Thymus (tissue), 11 donors: ENCODE results near the gene CTPS1. TPM values are rescaled to one million over a fixed set of nuclear protein-coding genes. Genes with fewer than 3 reads are reported as not detected.

Experiments used
- DNase-seq, 9 donors: peaks; one replicate each; pipeline ENCODE4 v3.0.0-alpha.2; 2013; ENCODE audit warnings: low spot score in 9 of 9, low read depth in 6 of 9, missing footprints in 1 of 9
- H3K27ac ChIP-seq, 2 donors: one replicate each; pipeline ENCODE4 v1.5.1; 2013; ENCODE audit warnings: control low read depth in 1 of 2, low read depth in 1 of 2, low read length in 1 of 2, mild to moderate bottlenecking in 1 of 2, moderate library complexity in 1 of 2
- H3K27me3 ChIP-seq, 2 donors: one replicate each; pipeline ENCODE4 v1.5.1; 2013; ENCODE audit warnings: low read length in 1 of 2; ENCODE audit not compliant: control insufficient read depth in 2 of 2, insufficient read depth in 1 of 2
- H3K36me3 ChIP-seq, 2 donors: one replicate each; pipeline ENCODE4 v1.5.1; 2013; ENCODE audit warnings: low read length in 1 of 2, mild to moderate bottlenecking in 1 of 2, moderate library complexity in 1 of 2; ENCODE audit not compliant: control insufficient read depth in 2 of 2, insufficient read depth in 2 of 2
- H3K4me1 ChIP-seq, 2 donors: one replicate each; pipeline ENCODE4 v1.5.1; 2013; ENCODE audit warnings: low read length in 2 of 2; ENCODE audit not compliant: control insufficient read depth in 2 of 2, insufficient read depth in 2 of 2
- H3K4me3 ChIP-seq, 2 donors: one replicate each; pipeline ENCODE4 v1.5.1; 2013; ENCODE audit warnings: low read length in 2 of 2, control low read depth in 1 of 2, mild to moderate bottlenecking in 1 of 2
- H3K9me3 ChIP-seq, 2 donors: one replicate each; pipeline ENCODE4 v1.5.1; 2013; ENCODE audit warnings: low read length in 1 of 2, mild to moderate bottlenecking in 1 of 2; ENCODE audit not compliant: control insufficient read depth in 2 of 2, insufficient read depth in 1 of 2
- WGBS: extraction: QIAGEN DNeasy Blood & Tissue Kit; methylation state at CpG from one replicate; pipeline ENCODE4 v1.1.7; 2013; 5-methylcytosine and 5-hydroxymethylcytosine counted together
- polyA plus RNA-seq: library from polyadenylated mRNA; stranded (reverse); fragments of 200-250 nt; gene quantifications from one replicate; pipeline ENCODE4 v1.2.3, GENCODE V29; 2013
- total RNA-seq: library from RNA; stranded (reverse); fragments of 120-200 nt; gene quantifications from one replicate; pipeline ENCODE4 v1.2.4, GENCODE V29; 2013
- donor health status: healthy.

Gene CTPS1
- total and polyA plus RNA-seq, 2 donors, result 13.4 to 23.2 TPM

DNA sequence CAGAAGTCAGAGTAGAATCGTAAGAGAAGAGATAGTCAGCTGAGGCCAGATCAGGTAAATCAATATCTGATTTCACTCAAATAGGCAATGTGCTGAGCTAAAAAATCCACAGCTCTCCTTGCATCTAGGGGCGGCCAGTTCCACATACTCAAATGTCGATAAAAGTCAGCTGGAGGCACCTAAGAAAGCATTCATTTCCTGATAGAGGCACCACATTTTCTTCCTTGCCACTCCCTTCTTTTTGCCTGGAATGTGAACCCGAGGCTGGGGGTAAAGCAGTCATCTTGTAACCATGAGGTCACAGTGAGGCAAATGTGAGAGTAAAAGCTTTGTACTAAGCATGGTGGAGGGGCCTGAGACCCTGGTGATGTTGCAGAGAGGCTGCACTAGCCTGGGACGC lies 24.2 kb upstream of the CTPS1 start:
- H3K27ac ChIP-seq, result no peak overlapping the region
- no peak for DNase-seq
- WGBS, result 74% methylated on average over 5 of the region's 5 CpGs

DNA sequence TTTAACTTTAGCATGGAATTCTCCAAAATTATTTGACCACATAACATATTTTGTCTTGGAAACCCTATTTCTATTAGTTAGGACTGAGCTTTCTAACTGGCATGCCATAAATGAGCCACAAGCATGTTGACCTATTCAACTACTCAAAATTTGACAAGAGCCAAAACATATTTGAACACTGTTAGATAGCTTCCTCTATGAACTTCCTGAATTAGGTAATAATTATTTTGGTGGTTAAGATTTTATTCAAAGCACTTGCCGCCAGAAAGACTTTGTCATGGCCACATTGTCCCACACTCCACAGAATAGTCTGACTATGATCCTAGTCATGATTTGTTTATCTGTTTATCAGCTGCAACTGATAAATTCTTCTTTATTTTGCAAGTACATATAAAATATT lies 23.1 kb upstream of the CTPS1 start:
- 35% methylated on average over 1 of the region's 1 CpG for WGBS
- Histone ChIP-seq H3K36me3 (no peaks in the 10 kb centered on the region), H3K9me3 (no peaks in the 10 kb centered on the region), H3K27ac (no peak overlapping the region), H3K27me3 (peaks cover 6 to 24% of the 10 kb centered on the region in 2 donors), H3K4me3 (no peak overlapping the region), H3K4me1 (peaks cover 2 to 6% of the 10 kb centered on the region in 2 donors)
- DNase-seq, result no peak

More for the DNA sequence above, 24.2 kb upstream of the CTPS1 start:
- Histone ChIP-seq H3K9me3 (no peaks in the 10 kb centered on the region), H3K4me1 (peaks cover 2 to 6% of the 10 kb centered on the region in 2 donors), H3K27me3 (peaks cover 6 to 25% of the 10 kb centered on the region in 2 donors), H3K4me3 (no peak overlapping the region), H3K36me3 (no peaks in the 10 kb centered on the region)

DNA sequence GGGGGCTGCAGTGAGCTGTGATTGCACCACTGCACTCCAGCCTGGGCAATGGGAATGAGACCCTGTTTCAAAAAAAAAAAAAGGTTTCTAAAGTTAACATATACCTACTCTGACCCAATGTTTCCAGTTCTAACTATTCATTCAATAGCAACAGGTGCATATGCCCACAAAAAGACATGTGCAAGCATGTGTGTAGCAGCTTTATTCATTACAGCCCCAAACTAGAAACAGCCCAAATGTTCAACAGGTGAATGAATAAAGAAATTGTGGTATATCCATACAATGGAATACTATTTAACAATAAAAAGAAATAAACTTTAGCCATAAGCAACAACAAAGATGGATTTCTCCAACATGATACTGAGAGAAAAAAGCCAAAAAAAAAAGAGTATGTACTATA lies 21.3 kb upstream of the CTPS1 start:
- no peaks in the 10 kb centered on the region for H3K36me3 ChIP-seq
- H3K27me3 ChIP-seq, result peaks cover 6 to 7% of the 10 kb centered on the region in 2 donors
- H3K9me3 ChIP-seq, result no peaks in the 10 kb centered on the region
- no peak for DNase-seq
- H3K4me1 ChIP-seq, result no peaks in the 10 kb centered on the region
- no peak overlapping the region for H3K27ac ChIP-seq
- H3K4me3 ChIP-seq, result no peak overlapping the region

DNA sequence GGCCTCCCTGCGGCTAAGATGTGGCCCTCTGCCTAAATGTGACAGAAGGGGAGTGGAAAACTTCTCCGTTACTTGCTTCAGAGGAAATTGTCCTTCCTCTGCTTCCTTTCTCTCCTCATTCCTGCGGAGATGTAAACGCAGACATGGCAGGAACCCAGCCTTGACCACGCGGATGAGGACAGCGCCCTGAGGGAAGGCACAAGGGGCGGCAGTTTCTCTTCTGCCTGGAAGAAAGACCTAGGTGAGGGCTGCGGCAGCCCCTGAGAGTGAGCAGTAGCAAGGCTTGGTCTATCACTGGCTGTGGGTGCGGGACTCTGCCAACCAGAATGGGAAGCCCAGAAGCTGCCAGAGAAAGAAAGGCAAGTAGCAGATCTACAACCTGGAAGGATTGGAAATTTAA lies 14.0 kb upstream of the CTPS1 start:
- 83% methylated on average over 10 of the region's 10 CpGs for WGBS
- H3K4me3 ChIP-seq, result no peak overlapping the region
- no peaks in the 10 kb centered on the region for H3K27me3 ChIP-seq
- no peaks in the 10 kb centered on the region for H3K9me3 ChIP-seq
- no peak for DNase-seq
- H3K27ac ChIP-seq, result no peak overlapping the region
- H3K4me1 ChIP-seq, result no peaks in the 10 kb centered on the region
- no peaks in the 10 kb centered on the region for H3K36me3 ChIP-seq

DNA sequence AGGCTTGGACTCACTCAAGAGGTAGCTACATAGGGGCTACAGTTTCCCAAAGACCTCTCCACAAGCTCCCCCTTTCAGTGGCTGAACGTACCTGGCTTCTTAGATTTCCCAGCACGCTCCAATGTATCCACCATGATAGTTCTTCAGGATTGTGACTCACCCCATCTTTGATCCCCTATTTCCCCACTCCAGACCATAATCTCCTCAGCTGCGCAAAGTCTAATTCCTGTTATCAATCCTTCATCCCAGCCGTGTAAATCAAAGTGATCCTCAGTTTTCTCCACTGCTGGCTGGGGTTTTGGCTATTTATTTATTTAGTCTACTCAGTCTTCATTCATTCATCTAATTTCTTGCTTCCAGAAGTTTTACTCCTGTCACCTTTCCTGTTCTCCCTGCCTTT lies 13.1 kb upstream of the CTPS1 start:
- Histone ChIP-seq H3K4me1 (no peaks in the 10 kb centered on the region), H3K9me3 (no peaks in the 10 kb centered on the region), H3K4me3 (no peak overlapping the region), H3K27ac (no peak overlapping the region), H3K27me3 (no peaks in the 10 kb centered on the region), H3K36me3 (no peaks in the 10 kb centered on the region)
- WGBS, result 98% methylated on average over 4 of the region's 4 CpGs
- DNase-seq, result no peak

DNA sequence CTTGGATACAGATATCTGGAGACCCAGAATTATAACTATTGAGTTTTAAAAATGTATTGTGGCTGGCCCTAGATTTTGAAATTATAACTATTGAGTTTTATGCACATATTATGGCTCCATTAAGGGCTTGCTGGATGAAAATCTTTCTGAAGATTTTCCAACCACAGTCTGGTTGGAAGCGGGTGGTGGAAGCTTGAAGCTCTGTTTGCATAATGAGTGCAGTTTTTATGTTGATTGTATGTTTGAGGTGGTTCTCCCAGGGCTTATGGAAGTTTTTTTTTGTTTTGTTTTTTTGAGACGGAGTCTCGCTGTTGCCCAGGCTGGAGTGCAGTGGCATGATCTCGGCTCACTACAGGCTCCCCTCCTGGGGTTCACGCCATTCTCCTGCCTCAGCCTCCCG lies 10.1 kb upstream of the CTPS1 start:
- no peaks in the 10 kb centered on the region for H3K9me3 ChIP-seq
- H3K36me3 ChIP-seq, result no peaks in the 10 kb centered on the region
- no peak overlapping the region for H3K27ac ChIP-seq
- H3K4me3 ChIP-seq, result no peak overlapping the region
- H3K4me1 ChIP-seq, result no peaks in the 10 kb centered on the region
- H3K27me3 ChIP-seq, result no peaks in the 10 kb centered on the region
- DNase-seq, result no peak
- WGBS, result 96% methylated on average over 6 of the region's 6 CpGs

DNA sequence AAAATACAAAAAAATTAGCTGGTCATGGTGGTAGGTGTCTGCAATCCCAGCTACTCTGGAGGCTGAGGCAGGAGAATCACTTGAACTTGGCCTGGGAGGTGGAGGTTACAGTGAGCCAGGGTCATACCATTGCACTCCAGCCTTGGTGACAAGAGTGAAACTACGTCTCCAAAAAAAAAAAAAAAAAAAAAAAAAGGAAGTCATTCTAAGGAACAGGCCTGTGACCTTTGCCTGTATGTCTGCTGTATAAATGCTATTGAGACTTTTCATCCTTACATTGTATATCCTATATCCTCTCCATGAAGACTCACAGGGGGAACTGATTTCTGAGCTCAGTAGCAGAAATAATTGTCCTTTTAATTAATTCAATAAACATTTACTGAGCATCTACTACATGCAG lies 7.5 kb upstream of the CTPS1 start:
- Histone ChIP-seq H3K36me3 (no peaks in the 10 kb centered on the region), H3K27ac (no peak overlapping the region), H3K9me3 (no peaks in the 10 kb centered on the region), H3K4me1 (peaks cover 0 to under 1% of the 10 kb centered on the region in 2 donors), H3K4me3 (no peak overlapping the region), H3K27me3 (no peaks in the 10 kb centered on the region)
- no peak for DNase-seq
- WGBS, result 75% methylated on average over 1 of the region's 1 CpG

DNA sequence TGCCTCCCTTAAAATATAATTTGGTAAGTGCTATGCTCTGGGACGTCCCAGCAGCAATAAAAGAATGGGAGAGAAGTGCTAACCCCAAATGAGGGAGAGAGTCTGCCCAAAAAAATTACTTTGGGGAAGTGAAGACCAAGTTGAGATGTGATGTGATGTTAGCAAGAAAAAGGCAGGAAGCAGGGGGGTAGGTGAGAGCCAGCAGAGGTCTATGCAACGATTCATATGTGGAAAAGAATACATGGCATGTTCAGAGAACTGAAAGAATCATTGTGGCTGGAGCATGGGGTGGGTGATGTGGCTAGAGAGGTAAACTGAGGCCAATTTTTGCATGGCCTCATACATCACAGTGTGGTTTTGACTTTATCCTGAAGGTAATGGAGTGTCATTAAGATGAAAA lies 5.6 kb upstream of the CTPS1 start:
- Histone ChIP-seq H3K27me3 (no peaks in the 10 kb centered on the region), H3K4me3 (no peak overlapping the region), H3K9me3 (no peaks in the 10 kb centered on the region), H3K36me3 (no peaks in the 10 kb centered on the region), H3K4me1 (peaks cover 5 to 7% of the 10 kb centered on the region in 2 donors), H3K27ac (no peak overlapping the region)
- DNase-seq, result no peak
- WGBS, result 36% methylated on average over 2 of the region's 2 CpGs

DNA sequence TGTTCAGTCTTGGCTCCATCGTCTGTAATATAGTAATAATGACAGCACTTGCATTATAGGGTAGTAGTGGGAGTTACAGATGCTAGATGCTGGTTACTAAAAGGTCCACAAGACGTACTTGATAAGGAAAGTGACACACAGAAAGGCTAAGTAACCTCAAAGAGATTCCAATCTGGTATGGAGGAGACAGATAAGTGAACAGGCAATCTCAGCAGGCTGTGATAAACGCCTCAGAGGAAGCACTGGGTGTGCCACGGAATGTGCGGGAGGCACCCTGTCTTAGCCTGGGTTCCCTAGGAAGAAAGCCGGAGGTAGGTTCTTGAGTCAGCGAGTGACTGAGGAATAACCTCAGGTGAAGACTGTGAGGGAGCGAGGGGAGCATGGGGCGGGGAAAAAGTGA lies 4.6 kb upstream of the CTPS1 start:
- no peaks in the 10 kb centered on the region for H3K9me3 ChIP-seq
- no peak for DNase-seq
- WGBS, result 95% methylated on average over 9 of the region's 9 CpGs
- no peaks in the 10 kb centered on the region for H3K27me3 ChIP-seq
- no peak overlapping the region for H3K4me3 ChIP-seq
- H3K4me1 ChIP-seq, result peaks cover 6 to 12% of the 10 kb centered on the region in 2 donors
- H3K27ac ChIP-seq, result no peak overlapping the region
- no peaks in the 10 kb centered on the region for H3K36me3 ChIP-seq
